ENCODE data around the gene MAPK10.

MAPK10 gene

GRCh38 chr4:86099348-86099747 lies 260.5 kb downstream of the MAPK10 start:
- TF ChIP-seq POLR2AphosphoS5 (IDR thresholded peaks at IDR 0.05; ENCODE audit: low read depth, low read length) (no peak), TAF1 (IDR thresholded peaks at IDR 0.05; ENCODE audit: borderline replicate concordance, insufficient read depth, low read length) (no peak), SIN3A (IDR thresholded peaks at IDR 0.05; ENCODE audit: borderline replicate concordance, insufficient read depth, low read length) (no peak), FOXP2 (optimal IDR thresholded peaks at IDR 0.05; ENCODE audit: borderline replicate concordance, extremely low read depth, extremely low read length, insufficient read depth) (no peak)
- TF ChIP-seq, protein P1, sequence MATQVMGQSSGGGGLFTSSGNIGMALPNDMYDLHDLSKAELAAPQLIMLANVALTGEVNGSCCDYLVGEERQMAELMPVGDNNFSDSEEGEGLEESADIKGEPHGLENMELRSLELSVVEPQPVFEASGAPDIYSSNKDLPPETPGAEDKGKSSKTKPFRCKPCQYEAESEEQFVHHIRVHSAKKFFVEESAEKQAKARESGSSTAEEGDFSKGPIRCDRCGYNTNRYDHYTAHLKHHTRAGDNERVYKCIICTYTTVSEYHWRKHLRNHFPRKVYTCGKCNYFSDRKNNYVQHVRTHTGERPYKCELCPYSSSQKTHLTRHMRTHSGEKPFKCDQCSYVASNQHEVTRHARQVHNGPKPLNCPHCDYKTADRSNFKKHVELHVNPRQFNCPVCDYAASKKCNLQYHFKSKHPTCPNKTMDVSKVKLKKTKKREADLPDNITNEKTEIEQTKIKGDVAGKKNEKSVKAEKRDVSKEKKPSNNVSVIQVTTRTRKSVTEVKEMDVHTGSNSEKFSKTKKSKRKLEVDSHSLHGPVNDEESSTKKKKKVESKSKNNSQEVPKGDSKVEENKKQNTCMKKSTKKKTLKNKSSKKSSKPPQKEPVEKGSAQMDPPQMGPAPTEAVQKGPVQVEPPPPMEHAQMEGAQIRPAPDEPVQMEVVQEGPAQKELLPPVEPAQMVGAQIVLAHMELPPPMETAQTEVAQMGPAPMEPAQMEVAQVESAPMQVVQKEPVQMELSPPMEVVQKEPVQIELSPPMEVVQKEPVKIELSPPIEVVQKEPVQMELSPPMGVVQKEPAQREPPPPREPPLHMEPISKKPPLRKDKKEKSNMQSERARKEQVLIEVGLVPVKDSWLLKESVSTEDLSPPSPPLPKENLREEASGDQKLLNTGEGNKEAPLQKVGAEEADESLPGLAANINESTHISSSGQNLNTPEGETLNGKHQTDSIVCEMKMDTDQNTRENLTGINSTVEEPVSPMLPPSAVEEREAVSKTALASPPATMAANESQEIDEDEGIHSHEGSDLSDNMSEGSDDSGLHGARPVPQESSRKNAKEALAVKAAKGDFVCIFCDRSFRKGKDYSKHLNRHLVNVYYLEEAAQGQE (IDR thresholded peaks at IDR 0.05; ENCODE audit: insufficient read depth in 1 of 2, low read depth in 2 of 2, low read length in 2 of 2) = no peak

DNA sequence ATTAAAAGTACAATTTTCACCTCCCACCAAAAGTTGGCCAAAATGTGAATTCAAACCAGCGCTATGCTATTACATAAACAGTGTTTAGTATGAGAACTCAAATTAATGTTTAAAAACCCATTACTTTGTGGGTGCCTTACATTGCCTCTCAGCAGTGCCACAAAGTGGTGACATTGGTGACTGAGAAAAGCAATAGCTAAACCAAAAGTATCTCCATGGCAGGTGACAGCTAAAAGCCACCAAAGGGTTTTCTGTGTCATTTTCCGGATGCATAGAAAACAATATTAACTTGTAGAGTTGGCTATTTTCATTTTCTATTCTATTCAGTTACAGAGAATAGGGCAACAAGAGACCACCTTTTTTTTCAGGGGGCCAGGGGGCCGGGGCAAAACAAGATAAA lies 261.2 kb downstream of the MAPK10 start:
- TF ChIP-seq FOXP2 (optimal IDR thresholded peaks at IDR 0.05; ENCODE audit: borderline replicate concordance, extremely low read depth, extremely low read length, insufficient read depth) (no peak), TAF1 (IDR thresholded peaks at IDR 0.05; ENCODE audit: borderline replicate concordance, insufficient read depth, low read length) (no peak), POLR2AphosphoS5 (IDR thresholded peaks at IDR 0.05; ENCODE audit: low read depth, low read length) (no peak), SIN3A (IDR thresholded peaks at IDR 0.05; ENCODE audit: borderline replicate concordance, insufficient read depth, low read length) (no peak)
- TF ChIP-seq, protein P1 (IDR thresholded peaks at IDR 0.05; ENCODE audit: insufficient read depth in 1 of 2, low read depth in 2 of 2, low read length in 2 of 2) = no peak

- TF ChIP-seq TAF1 (IDR thresholded peaks at IDR 0.05; ENCODE audit: borderline replicate concordance, insufficient read depth, low read length) (no peak), FOXP2 (optimal IDR thresholded peaks at IDR 0.05; ENCODE audit: borderline replicate concordance, extremely low read depth, extremely low read length, insufficient read depth) (no peak), POLR2AphosphoS5 (IDR thresholded peaks at IDR 0.05; ENCODE audit: low read depth, low read length) (no peak), SIN3A (IDR thresholded peaks at IDR 0.05; ENCODE audit: borderline replicate concordance, insufficient read depth, low read length) (no peak)
- TF ChIP-seq, protein P1 (IDR thresholded peaks at IDR 0.05; ENCODE audit: insufficient read depth in 1 of 2, low read depth in 2 of 2, low read length in 2 of 2) = no peak
Measured at GRCh38 chr4:86096373-86096772, 263.5 kb downstream of the MAPK10 start.

- no peak for TF ChIP-seq FOXP2 (optimal IDR thresholded peaks at IDR 0.05; ENCODE audit: borderline replicate concordance, extremely low read depth, extremely low read length, insufficient read depth)
- TF ChIP-seq TAF1 (IDR thresholded peaks at IDR 0.05; ENCODE audit: borderline replicate concordance, insufficient read depth, low read length) = no peak
- TF ChIP-seq SIN3A (IDR thresholded peaks at IDR 0.05; ENCODE audit: borderline replicate concordance, insufficient read depth, low read length) = no peak
- no peak for TF ChIP-seq POLR2AphosphoS5 (IDR thresholded peaks at IDR 0.05; ENCODE audit: low read depth, low read length)
- TF ChIP-seq, protein P1 (IDR thresholded peaks at IDR 0.05; ENCODE audit: insufficient read depth in 1 of 2, low read depth in 2 of 2, low read length in 2 of 2) = no peak
Measured at GRCh38 chr4:86092684-86093083, 267.2 kb downstream of the MAPK10 start.

- TF ChIP-seq FOXP2 (optimal IDR thresholded peaks at IDR 0.05; ENCODE audit: borderline replicate concordance, extremely low read depth, extremely low read length, insufficient read depth) (no peak), POLR2AphosphoS5 (IDR thresholded peaks at IDR 0.05; ENCODE audit: low read depth, low read length) (no peak), SIN3A (IDR thresholded peaks at IDR 0.05; ENCODE audit: borderline replicate concordance, insufficient read depth, low read length) (no peak), TAF1 (IDR thresholded peaks at IDR 0.05; ENCODE audit: borderline replicate concordance, insufficient read depth, low read length) (no peak)
- TF ChIP-seq, protein P1 (IDR thresholded peaks at IDR 0.05; ENCODE audit: insufficient read depth in 1 of 2, low read depth in 2 of 2, low read length in 2 of 2) = no peak
Measured at GRCh38 chr4:86091201-86091600, 268.7 kb downstream of the MAPK10 start.

All from PFSK-1 (cell line).